GM18873 (cell line): Measurements from ENCODE around the gene RAET1E.
"Not testable (repeated sequence)": the region's sequence is repeated elsewhere in the genome, so short reads cannot be mapped to it uniquely, and the experiment has no call there.

Source experiments
- ATAC-seq: cut with Tn5 transposase; IDR thresholded peaks from one replicate; pipeline ENCODE4 v1.9.1; 2021; ENCODE audit warnings: mild to moderate bottlenecking, moderate library complexity, moderate number of reproducible peaks; ENCODE audit not compliant: unreplicated experiment, low FRiP score

Gene RAET1E

GRCh38 chr6:149931501-149931900 is 33.6 kb upstream of the RAET1E start:
- no peak for ATAC-seq

DNA sequence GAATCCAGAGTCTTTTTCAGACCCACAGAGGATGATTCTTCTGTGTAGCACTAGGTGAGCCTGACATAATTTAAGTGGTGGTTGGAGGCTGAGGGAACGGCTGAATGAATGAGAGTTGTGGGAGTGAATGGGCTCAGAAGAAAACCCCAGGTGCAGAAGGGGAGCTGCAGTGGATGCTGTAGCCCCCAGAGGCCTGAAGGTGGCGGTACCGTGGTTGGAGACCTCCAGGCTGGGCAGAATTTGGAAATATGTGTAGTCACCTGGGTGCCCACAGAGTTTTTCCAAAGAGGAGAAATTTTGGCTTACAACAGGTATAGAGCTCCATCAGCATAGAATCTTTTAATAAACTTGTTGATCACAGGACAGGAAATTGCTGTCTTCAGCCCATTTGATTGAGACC is 31.5 kb upstream of the RAET1E start:
- ATAC-seq: no peak

- ATAC-seq: not testable (repeated sequence)
Observed at GRCh38 chr6:149927025-149927424, 29.1 kb upstream of the RAET1E start.

- no peak for ATAC-seq
Observed at GRCh38 chr6:149925974-149926777, 28.3 kb upstream of the RAET1E start.

DNA sequence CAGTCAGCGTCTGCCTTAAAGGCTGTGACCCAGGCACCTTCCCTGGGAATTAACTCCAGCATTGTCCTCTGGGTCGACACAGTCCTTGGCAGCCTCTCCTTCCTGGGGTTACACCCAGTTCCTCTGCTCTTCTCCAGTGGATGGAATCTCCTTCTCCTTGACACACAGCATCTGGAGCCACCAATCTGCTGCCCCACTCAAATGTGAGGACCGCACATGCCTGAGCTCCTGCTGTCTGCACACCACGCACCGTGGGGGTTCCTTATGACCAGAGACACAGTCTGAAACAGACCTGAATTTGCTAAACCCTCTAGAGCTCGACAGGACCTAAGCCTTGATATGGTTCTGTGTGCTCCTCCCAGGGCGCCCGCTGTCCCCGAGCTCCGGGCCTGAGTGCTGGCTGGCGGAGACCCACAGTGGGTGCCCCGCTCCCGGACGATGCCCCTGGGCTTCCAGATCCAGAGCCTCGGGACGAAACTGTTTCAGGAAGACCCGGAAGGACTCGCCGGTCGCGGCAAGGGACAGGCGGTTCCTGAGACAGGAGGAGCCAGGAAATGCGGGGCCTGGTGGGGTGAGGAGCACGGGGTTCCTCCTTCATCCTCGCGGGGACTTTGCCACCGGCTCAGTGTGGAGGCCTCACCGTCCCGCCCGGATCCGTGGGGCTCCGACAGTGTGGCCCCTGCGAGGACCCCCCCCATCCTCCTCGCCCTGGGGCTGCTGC is 27.5 kb upstream of the RAET1E start:
- ATAC-seq: no peak

DNA sequence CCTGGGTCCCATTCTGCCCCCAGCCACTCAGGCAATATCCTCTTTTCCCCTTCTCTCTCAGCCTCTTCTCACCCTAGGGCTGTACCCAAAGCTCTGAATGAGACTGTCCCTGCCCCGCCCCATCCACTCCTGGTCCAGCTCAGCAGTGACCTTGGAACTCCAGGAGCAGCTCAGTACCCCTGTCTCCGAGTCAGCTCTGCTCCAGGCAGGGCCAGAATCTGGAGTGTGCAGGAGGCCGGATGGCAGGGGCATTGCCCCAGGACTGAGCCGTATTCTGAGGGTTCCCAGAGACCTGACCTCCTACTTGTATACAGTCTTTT is 27.0 kb upstream of the RAET1E start:
- ATAC-seq: no peak

- ATAC-seq: no peak
Observed at GRCh38 chr6:149924206-149924932, 26.5 kb upstream of the RAET1E start.

- no peak for ATAC-seq
Observed at GRCh38 chr6:149923327-149923986, 25.5 kb upstream of the RAET1E start.

- ATAC-seq: no peak
Observed at GRCh38 chr6:149922642-149923326, 24.9 kb upstream of the RAET1E start, which contains the start of gene RAET1G. RAET1G (minus strand) TSS chr6:149923121; CDS start chr6:149923010, 111 bp downstream.

DNA sequence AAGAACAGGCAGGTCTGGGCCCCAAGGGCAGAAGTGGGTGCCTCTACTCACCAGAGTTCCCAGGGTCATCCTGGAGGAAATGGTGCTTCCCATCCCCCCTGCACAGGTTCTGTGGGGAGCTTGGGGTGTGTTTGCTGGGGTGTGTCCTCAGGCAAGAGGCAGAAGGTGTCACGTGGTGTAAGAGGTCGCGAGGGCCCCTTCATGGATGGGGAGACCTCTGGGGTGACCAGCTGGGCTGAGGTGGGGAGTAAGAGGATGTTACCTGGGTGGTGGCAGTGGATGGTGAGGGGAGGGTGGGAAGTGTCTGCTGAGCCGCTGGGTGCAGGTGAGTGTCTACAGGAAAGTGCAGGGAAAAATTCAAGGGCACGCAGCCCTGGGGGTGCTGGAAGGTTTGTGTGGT is 24.2 kb upstream of the RAET1E start:
- not testable (repeated sequence) for ATAC-seq

- ATAC-seq: no peak
Observed at GRCh38 chr6:149921361-149921760, 23.4 kb upstream of the RAET1E start.

GRCh38 chr6:149919834-149920225 is 21.9 kb upstream of the RAET1E start:
- no peak for ATAC-seq

- not testable (repeated sequence) for ATAC-seq
Observed at GRCh38 chr6:149919126-149919833, 21.4 kb upstream of the RAET1E start.

GRCh38 chr6:149918151-149918905 is 20.4 kb upstream of the RAET1E start:
- ATAC-seq: no peak

- ATAC-seq: no peak
Observed at GRCh38 chr6:149917679-149918078, 19.8 kb upstream of the RAET1E start.

GRCh38 chr6:149915970-149916865 is 18.3 kb upstream of the RAET1E start:
- no peak for ATAC-seq

- no peak for ATAC-seq
Observed at GRCh38 chr6:149913540-149914240, 15.8 kb upstream of the RAET1E start.
